ENCODE data around the gene NCAPH2.

The NCAPH2 gene

GRCh38 chr22:50526834-50527801, 19.1 kb downstream of the NCAPH2 start:
- peak; percentile 76 for DNase-seq (ENCODE audit: extremely low spot score)

GRCh38 chr22:50527921-50528681, 20.1 kb downstream of the NCAPH2 start:
- no peak for DNase-seq (ENCODE audit: extremely low spot score)
- CTCF ChIA-PET = interaction anchor here (0.9 to 6.7 kb wide), 5 partner anchors 17 to 36 kb away, joined by 3 to 136 read pairs (median 5); partner anchors contain the start of genes KLHDC7B, LMF2, NCAPH2 and SYCE3
- no peak for TF ChIP-seq CTCF (IDR thresholded peaks at IDR 0.05; ENCODE audit: control extremely low read depth, extremely low read depth, low read depth, missing control alignments)
- POLR2A ChIA-PET = no interaction called here

More at GRCh38 chr22:50526834-50527801, 19.1 kb downstream of the NCAPH2 start:
- ChIA-PET POLR2A (interaction anchor here (0.6 kb wide), 1 partner anchor 223 kb away, joined by 3 read pairs; no protein-coding TSS in a partner anchor), CTCF (interaction anchor here (0.9 to 6.7 kb wide), 3 partner anchors 18 to 37 kb away, joined by 3 to 136 read pairs (median 41); partner anchors contain the start of genes KLHDC7B, LMF2, NCAPH2 and SYCE3)
- TF ChIP-seq CTCF (IDR thresholded peaks at IDR 0.05; ENCODE audit: control extremely low read depth, extremely low read depth, low read depth, missing control alignments) = no peak

- DNase-seq (ENCODE audit: extremely low spot score) = no peak
- no peak for TF ChIP-seq CTCF (IDR thresholded peaks at IDR 0.05; ENCODE audit: control extremely low read depth, extremely low read depth, low read depth, missing control alignments)
- POLR2A ChIA-PET = no interaction called here
- CTCF ChIA-PET = interaction anchor here (0.7 to 6.7 kb wide), 4 partner anchors 16 to 34 kb away, joined by 3 to 136 read pairs (median 4); partner anchors contain the start of genes KLHDC7B, NCAPH2 and SYCE3
Measured at GRCh38 chr22:50528682-50529415, 20.8 kb downstream of the NCAPH2 start.

- POLR2A ChIA-PET = interaction anchor here (0.9 kb wide), 1 partner anchor 10 kb away, joined by 4 read pairs; no protein-coding TSS in a partner anchor
- CTCF ChIA-PET = interaction anchor here (0.7 to 6.7 kb wide), 4 partner anchors 16 to 33 kb away, joined by 3 to 136 read pairs (median 3); partner anchors contain the start of genes KLHDC7B, NCAPH2 and SYCE3
- no peak for DNase-seq (ENCODE audit: extremely low spot score)
Measured at GRCh38 chr22:50529416-50529896, 21.4 kb downstream of the NCAPH2 start.

More at GRCh38 chr22:50529416-50529896, 21.4 kb downstream of the NCAPH2 start:
- no peak for TF ChIP-seq CTCF (IDR thresholded peaks at IDR 0.05; ENCODE audit: control extremely low read depth, extremely low read depth, low read depth, missing control alignments)

All from GM10248 (cell line).